Esophagus squamous epithelium (tissue), 5 donors: Measurements from ENCODE around the gene FAM228B. TPM values are rescaled to one million over a fixed set of nuclear protein-coding genes. Genes with fewer than 3 reads are reported as not detected.

Source experiments
- DNase-seq: peaks from one replicate; lab custom pipeline; 2025; lab: John Stamatoyannopoulos, UW
- H3K27ac ChIP-seq, 4 donors: fragments of 200-600 bp; sonication (generic); one replicate each; pipeline ENCODE4 v1.5.1; 2016 to 2019; ENCODE audit warnings: mild to moderate bottlenecking in 1 of 4
- H3K27me3 ChIP-seq, 4 donors: fragments of 200-600 bp; sonication (generic); 1 replicate in 3 of 4; 2 replicates in 1 of 4; pipeline versions ENCODE4 v1.5.1 to v1.6.0; 2017 to 2021; ENCODE audit warnings: antibody characterized with exemption in 1 of 4
- H3K36me3 ChIP-seq, 3 donors: fragments of 200-600 bp; sonication (generic); one replicate each; pipeline ENCODE4 v1.5.1; 2016 to 2019
- H3K4me1 ChIP-seq, 3 donors: fragments of 200-600 bp; sonication (generic); one replicate each; pipeline ENCODE4 v1.5.1; 2017 to 2019
- H3K4me3 ChIP-seq, 4 donors: fragments of 200-600 bp; sonication (generic); 1 replicate in 3 of 4; 2 replicates in 1 of 4; pipeline ENCODE4 v1.5.1; 2016 to 2019; ENCODE audit warnings: mild to moderate bottlenecking in 2 of 4, moderate library complexity in 1 of 4
- H3K9me3 ChIP-seq, 3 donors: fragments of 200-600 bp; sonication (generic); one replicate each; pipeline ENCODE4 v1.5.1; 2016 to 2019
- POLR2A ChIP-seq, 4 donors: fragments of 450-650 bp; IDR thresholded peaks; one replicate each; pipeline ENCODE4 v1.6.1; 2017; ENCODE audit warnings: antibody characterized with exemption in 4 of 4, mild to moderate bottlenecking in 4 of 4, moderate library complexity in 3 of 4
- WGBS, 2 donors: methylation state at CpG; one replicate each; pipeline ENCODE4 v1.1.5; 2018; 5-methylcytosine and 5-hydroxymethylcytosine counted together
- intact Hi-C: fragments of 100-400 bp; cut with DNase I; formaldehyde crosslinking; loops from one replicate; pipeline ENCODE4 v1.15.0; 2022
- total RNA-seq, 4 donors: library from RNA; depleted of rRNA; stranded (reverse); fragments of >200 nt; gene quantifications; one replicate each; pipeline ENCODE4 v1.1.0, GENCODE V29; 2016
- TF ChIP-seq, protein P1 (sequence below), 6 experiments: fragments of 450-650 bp in 4 of 6; fragments of 200-600 bp in 2 of 6; sonication (generic) in 2 of 6; IDR thresholded peaks; one replicate each; pipeline ENCODE4 v1.5.1; 2016 to 2019; ENCODE audit warnings: antibody characterized with exemption in 6 of 6, mild to moderate bottlenecking in 4 of 6, moderate library complexity in 4 of 6
- donor health status: DM: yes; HTN: yes; CAD: no.

Gene FAM228B
- 10 to 100 TPM in 2 of 4 donors, 1 to 10 TPM in 1, under 1 TPM in 1; 0.87 to 16.4 (median 8.4) TPM for total RNA-seq

DNA sequence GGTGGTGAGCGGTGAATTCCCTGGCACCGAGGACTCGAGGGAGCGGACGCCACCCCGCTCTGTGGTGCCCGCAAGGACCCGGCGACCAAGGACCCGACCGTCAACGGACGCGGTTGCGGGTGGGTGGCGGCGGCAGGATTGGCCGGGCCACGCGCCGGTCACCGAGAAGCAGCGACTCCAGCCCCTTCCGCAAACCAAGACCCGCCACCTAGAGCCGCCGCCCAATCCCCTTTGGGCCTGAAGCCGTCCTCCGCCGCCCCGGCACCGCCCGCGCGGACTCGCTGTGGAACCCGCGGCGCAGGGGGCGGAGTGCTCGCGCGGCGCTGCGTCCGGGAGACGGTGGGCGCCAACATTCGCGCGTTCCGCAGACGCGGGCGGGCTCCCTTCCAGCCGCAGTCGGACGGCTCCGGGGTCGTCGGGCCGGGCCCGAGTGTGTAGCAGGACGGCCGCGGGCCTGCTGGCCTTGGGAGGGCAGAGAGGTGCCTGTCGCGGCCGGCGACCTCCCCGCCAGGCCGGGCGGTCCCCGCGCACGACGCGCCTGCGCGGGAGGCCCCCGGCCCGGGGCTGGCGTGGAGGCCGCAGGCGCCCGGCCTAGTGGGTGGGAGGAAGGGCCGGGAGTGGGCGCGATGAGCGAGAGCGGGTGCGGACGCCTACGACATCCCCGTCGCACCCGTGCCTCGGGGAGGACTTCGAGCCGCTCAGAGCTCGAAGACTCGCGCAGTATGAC is at the start of gene FAM228B, which contains the start of gene PFN4:
FAM228B (plus strand) TSS at position 275 of the 727 bp plus-strand sequence. CDS start 893 bp downstream, outside the sequence.
PFN4 (minus strand) TSS at position 140 of the 727 bp plus-strand sequence. CDS start 799 bp downstream, outside the sequence.
- H3K27ac ChIP-seq: peak within 1 kb of the TSS; percentile 86 to 95 (median 92)
- H3K4me3 ChIP-seq: peak within 1 kb of the TSS; percentile 67 to 90 (median 82)
- H3K36me3 ChIP-seq: no peaks in the 10 kb centered on the region
- no peaks in the 10 kb centered on the region for H3K27me3 ChIP-seq
- intact Hi-C loops: no loop called here
- no peaks in the 10 kb centered on the region for H3K9me3 ChIP-seq
- WGBS, 2 donors: no CpG with 5 or more reads among the region's 103 CpGs
- TF ChIP-seq, protein P1, sequence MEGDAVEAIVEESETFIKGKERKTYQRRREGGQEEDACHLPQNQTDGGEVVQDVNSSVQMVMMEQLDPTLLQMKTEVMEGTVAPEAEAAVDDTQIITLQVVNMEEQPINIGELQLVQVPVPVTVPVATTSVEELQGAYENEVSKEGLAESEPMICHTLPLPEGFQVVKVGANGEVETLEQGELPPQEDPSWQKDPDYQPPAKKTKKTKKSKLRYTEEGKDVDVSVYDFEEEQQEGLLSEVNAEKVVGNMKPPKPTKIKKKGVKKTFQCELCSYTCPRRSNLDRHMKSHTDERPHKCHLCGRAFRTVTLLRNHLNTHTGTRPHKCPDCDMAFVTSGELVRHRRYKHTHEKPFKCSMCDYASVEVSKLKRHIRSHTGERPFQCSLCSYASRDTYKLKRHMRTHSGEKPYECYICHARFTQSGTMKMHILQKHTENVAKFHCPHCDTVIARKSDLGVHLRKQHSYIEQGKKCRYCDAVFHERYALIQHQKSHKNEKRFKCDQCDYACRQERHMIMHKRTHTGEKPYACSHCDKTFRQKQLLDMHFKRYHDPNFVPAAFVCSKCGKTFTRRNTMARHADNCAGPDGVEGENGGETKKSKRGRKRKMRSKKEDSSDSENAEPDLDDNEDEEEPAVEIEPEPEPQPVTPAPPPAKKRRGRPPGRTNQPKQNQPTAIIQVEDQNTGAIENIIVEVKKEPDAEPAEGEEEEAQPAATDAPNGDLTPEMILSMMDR (IDR thresholded peaks at IDR 0.05): no peak
- peak in 2 of 4 donors; percentile 81 to 86 for TF ChIP-seq POLR2A (IDR thresholded peaks at IDR 0.05)
- peak; percentile 27 for DNase-seq
- peaks cover 0 to 32% (median 14%) of the 10 kb centered on the region in 3 donors for H3K4me1 ChIP-seq

DNA sequence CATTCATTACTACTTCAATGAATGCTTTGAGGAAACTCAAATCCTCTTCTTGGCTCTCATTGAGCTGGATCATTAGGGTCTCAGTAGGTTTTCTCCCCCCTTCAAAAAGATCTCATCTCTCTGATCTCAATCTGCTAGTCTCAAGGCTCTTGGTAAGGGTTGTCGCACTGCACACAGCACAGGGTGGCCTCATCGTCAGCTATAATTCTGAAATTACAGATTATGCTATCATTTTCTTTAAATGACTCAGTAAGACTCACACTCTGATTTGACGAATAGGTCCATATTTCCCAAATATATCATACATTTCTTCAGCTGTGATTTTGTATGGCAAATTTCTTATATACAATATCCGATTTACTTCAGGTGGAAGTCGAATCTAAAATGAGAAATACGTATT is 49.5 kb upstream of the FAM228B start:
- Histone ChIP-seq H3K27ac (no peak overlapping the region), H3K36me3 (peaks cover 5 to 55% (median 9%) of the 10 kb centered on the region in 3 donors), H3K4me3 (no peak overlapping the region), H3K9me3 (no peaks in the 10 kb centered on the region), H3K4me1 (peaks cover 15 to 41% (median 15%) of the 10 kb centered on the region in 3 donors), H3K27me3 (no peaks in the 10 kb centered on the region)
- intact Hi-C loops: loop anchor here (10.0 kb wide), 1 partner anchor 149 kb away; the partner anchor contains the start of gene ATAD2B
- 83 to 88% methylated on average over 6 of the region's 6 CpGs for WGBS, 2 donors
- DNase-seq: no peak
- TF ChIP-seq, protein P1 (IDR thresholded peaks at IDR 0.05): no peak
- TF ChIP-seq POLR2A (IDR thresholded peaks at IDR 0.05): no peak

DNA sequence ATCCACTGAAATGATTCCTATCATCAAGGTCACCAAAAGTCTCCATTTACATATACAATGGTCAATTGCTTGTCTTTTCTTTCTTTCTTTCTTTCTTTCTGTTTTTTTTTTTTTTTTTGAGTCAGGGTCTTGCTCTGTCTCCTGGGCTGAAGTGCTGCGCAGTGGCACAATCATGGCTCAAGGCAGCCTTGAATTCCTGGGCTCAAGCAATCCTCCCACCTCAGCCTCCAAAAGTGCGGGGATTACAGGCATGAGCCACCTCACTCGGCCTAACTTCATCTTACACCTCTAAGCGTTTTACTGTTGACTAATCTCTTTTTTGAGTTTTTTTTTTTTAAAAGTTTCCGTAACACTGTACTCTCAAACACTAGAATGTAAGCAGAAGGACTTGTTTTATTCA is 48.0 kb upstream of the FAM228B start:
- Histone ChIP-seq H3K27ac (peak overlapping the region; percentile 97 to 100 (median 98)), H3K36me3 (peaks cover 0 to 55% (median 0%) of the 10 kb centered on the region in 3 donors), H3K9me3 (no peaks in the 10 kb centered on the region), H3K27me3 (no peaks in the 10 kb centered on the region), H3K4me3 (peak overlapping the region; percentile 60 to 86 (median 76)), H3K4me1 (peaks cover 15 to 43% (median 15%) of the 10 kb centered on the region in 3 donors)
- no peak for DNase-seq
- WGBS, 2 donors: 42 to 54% methylated on average over 5 of the region's 5 CpGs
- TF ChIP-seq POLR2A (IDR thresholded peaks at IDR 0.05): no peak
- TF ChIP-seq, protein P1 (IDR thresholded peaks at IDR 0.05): no peak
- intact Hi-C loops: loop anchor here (10.0 kb wide), 1 partner anchor 150 kb away; the partner anchor contains the start of gene ATAD2B

DNA sequence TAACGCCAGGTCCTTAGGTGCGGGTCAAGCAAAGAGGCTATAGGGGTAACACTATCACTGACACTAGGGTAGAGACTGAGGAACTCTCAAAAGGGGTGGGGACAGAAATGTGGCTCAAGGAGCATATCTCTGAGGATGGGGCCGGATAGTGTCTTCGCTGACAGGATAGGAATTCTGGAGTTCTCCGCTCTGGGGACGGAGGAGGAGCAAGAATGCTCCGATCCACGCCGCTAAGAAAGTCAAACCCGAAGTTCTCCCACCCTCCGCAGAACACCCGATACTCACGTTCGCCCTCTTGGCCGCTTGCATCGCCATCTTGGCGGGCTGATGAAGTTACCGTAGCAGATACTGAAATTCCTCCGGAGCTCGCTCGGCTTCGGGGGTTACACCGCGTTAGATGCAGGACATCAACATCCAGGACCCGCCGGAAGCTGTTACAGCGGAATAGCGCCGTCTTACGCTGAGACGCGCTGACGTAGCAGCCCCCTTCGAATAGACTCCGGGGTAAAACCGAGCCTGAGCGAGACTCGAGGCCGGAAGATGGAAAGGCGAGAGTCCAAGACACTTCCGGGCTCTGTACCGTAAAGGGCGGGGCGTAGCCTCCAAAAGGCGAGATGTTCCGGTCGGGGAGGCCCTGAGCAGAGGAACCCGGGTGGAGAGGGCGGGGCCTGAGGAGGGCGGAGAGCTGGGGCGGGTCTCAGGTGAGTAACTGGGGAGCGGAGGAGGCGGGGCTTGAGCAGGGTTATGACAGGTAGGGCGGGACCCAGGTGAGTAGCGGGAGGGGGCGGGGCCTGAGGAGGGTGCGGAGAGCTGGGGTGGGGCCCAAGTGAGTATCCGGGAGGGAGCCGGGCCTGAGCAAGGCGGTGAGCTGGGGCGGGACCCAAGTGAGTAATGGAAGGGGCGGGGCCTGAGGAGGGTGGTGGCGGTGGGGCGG is 47.1 kb upstream of the FAM228B start, which contains the start of gene SF3B6:
SF3B6 (minus strand) TSS at position 412 of the 934 bp plus-strand sequence; CDS start at position 315, 97 bp downstream.
- peak within 1 kb of the TSS; percentile 60 to 86 (median 76) for H3K4me3 ChIP-seq
- 0% methylated on average over 23 to 24 of the region's 64 CpGs for WGBS, 2 donors
- TF ChIP-seq, protein P1 (IDR thresholded peaks at IDR 0.05): no peak
- peak in 3 of 4 donors; percentile 25 to 84 (median 63) for TF ChIP-seq POLR2A (IDR thresholded peaks at IDR 0.05)
- H3K9me3 ChIP-seq: no peaks in the 10 kb centered on the region
- peaks cover 15 to 45% (median 15%) of the 10 kb centered on the region in 3 donors for H3K4me1 ChIP-seq
- H3K36me3 ChIP-seq: peaks cover 0 to 55% (median 7%) of the 10 kb centered on the region in 3 donors
- H3K27ac ChIP-seq: peak within 1 kb of the TSS; percentile 97 to 100 (median 98)
- intact Hi-C loops: loop anchor here (10.0 kb wide), 1 partner anchor 151 kb away; the partner anchor contains the start of gene ATAD2B
- no peaks in the 10 kb centered on the region for H3K27me3 ChIP-seq
- DNase-seq: peak; percentile 99
